Right cardiac atrium (tissue), 5 donors: ENCODE measurements around the gene SOBP. TPM values are rescaled to one million over a fixed set of nuclear protein-coding genes. Genes with fewer than 3 reads are reported as not detected.
"Not testable (repeated sequence)": the region's sequence is repeated elsewhere in the genome, so short reads cannot be mapped to it uniquely, and the experiment has no call there.

Source experiments
- ATAC-seq, 2 donors: fragments of 200-7000 bp; cut with Tn5 transposase; one replicate each; pipeline versions ENCODE4 v1.8.0 to v1.9.1; 2020; ENCODE audit warnings: moderate library complexity in 2 of 2, mild to moderate bottlenecking in 1 of 2
- DNase-seq, 3 donors: peaks; one replicate each; pipeline ENCODE4 v3.0.0-alpha.2; 2020
- H3K27ac ChIP-seq: one replicate; pipeline ENCODE4 v1.5.1; 2013; ENCODE audit warnings: mild to moderate bottlenecking, low read length, control low read depth, moderate library complexity
- H3K27me3 ChIP-seq: one replicate; pipeline ENCODE4 v1.6.1; 2013; ENCODE audit not compliant: control insufficient read depth, insufficient read depth
- H3K4me1 ChIP-seq: one replicate; pipeline ENCODE4 v1.6.1; 2013; ENCODE audit warnings: low read length; ENCODE audit not compliant: control insufficient read depth, insufficient read depth
- H3K4me3 ChIP-seq: one replicate; pipeline ENCODE4 v1.5.1; 2013; ENCODE audit warnings: low read length, control low read depth
- H3K9me3 ChIP-seq: one replicate; pipeline ENCODE4 v1.6.1; 2013; ENCODE audit warnings: low read length; ENCODE audit not compliant: control insufficient read depth
- WGBS: extraction: QIAGEN DNeasy Blood & Tissue Kit; methylation state at CpG from one replicate; pipeline ENCODE4 v1.1.7; 2013; 5-methylcytosine and 5-hydroxymethylcytosine counted together
- intact Hi-C, 4 donors: fragments of 100-400 bp; cut with DNase I; formaldehyde crosslinking; loops; one replicate each; pipeline versions ENCODE4 v1.11.0 to v1.14.0; 2022 to 2023
- polyA plus RNA-seq: library from polyadenylated mRNA; stranded (reverse); fragments of 200-250 nt; gene quantifications from one replicate; pipeline ENCODE4 v1.2.3, GENCODE V29; 2013
- total RNA-seq, 4 donors: library from RNA; stranded (reverse); fragmentation: NEBNext Ultra II Directional; extraction: Animal tissue kit (Norgen Biotek cat#: 25700); gene quantifications; one replicate each; pipeline ENCODE4 v1.2.1, GENCODE V29; 2021
- donor health status: healthy with polysubstance abuse.
- donor health status: DM: no; HTN: yes; CAD: no.
- donor health status: DM: no; HTN: no; CAD: no.
- donor health status: DM: no; HTN: yes; CAD: no; lungs with severe emphysema.
- donor health status: DM: yes; HTN: yes; CAD: no.

The SOBP gene
- total and polyA plus RNA-seq, 5 donors, result 10.4 to 20.6 (median 17.7) TPM

- H3K4me1 ChIP-seq, result peaks cover 11% of the 10 kb centered on the region
- intact Hi-C loops, result no loop called here
- no peaks in the 10 kb centered on the region for H3K9me3 ChIP-seq
- no peaks in the 10 kb centered on the region for H3K27me3 ChIP-seq
- no peak overlapping the region for H3K4me3 ChIP-seq
- WGBS, result 65% methylated on average over 1 of the region's 1 CpG
- DNase-seq, result no peak
- no peak for ATAC-seq
- no peak overlapping the region for H3K27ac ChIP-seq
Observed at GRCh38 chr6:107540465-107540857, 50.5 kb downstream of the SOBP start.

GRCh38 chr6:107542192-107542668, 52.3 kb downstream of the SOBP start:
- 47% methylated on average over 6 of the region's 6 CpGs for WGBS
- intact Hi-C loops, result no loop called here
- Histone ChIP-seq H3K4me3 (peak overlapping the region; percentile 11), H3K4me1 (peaks cover 11% of the 10 kb centered on the region), H3K27ac (peak overlapping the region; percentile 32), H3K27me3 (no peaks in the 10 kb centered on the region), H3K9me3 (no peaks in the 10 kb centered on the region)
- DNase-seq (peak; percentile 63 to 74 (median 64)), ATAC-seq (peak; percentile 92 to 93)

GRCh38 chr6:107543088-107543487, 53.2 kb downstream of the SOBP start:
- DNase-seq (peak; percentile 63 to 81 (median 71)), ATAC-seq (peak; percentile 67 to 71)
- H3K27ac ChIP-seq, result peak overlapping the region; percentile 30
- H3K9me3 ChIP-seq, result no peaks in the 10 kb centered on the region
- 51% methylated on average over 2 of the region's 2 CpGs for WGBS
- intact Hi-C loops, result no loop called here
- H3K4me1 ChIP-seq, result peaks cover 11% of the 10 kb centered on the region
- no peaks in the 10 kb centered on the region for H3K27me3 ChIP-seq
- no peak overlapping the region for H3K4me3 ChIP-seq

- Histone ChIP-seq H3K27me3 (no peaks in the 10 kb centered on the region), H3K27ac (peak overlapping the region; percentile 30), H3K4me1 (peaks cover 8% of the 10 kb centered on the region), H3K4me3 (no peak overlapping the region), H3K9me3 (no peaks in the 10 kb centered on the region)
- intact Hi-C loops, result no loop called here
- DNase-seq, result no peak
- ATAC-seq, result peak; percentile 4 to 34
- WGBS, result 61% methylated on average over 2 of the region's 2 CpGs
Observed at GRCh38 chr6:107543567-107543966, 53.6 kb downstream of the SOBP start.

GRCh38 chr6:107545763-107546162, 55.8 kb downstream of the SOBP start:
- no peaks in the 10 kb centered on the region for H3K27me3 ChIP-seq
- H3K4me1 ChIP-seq, result peaks cover 8% of the 10 kb centered on the region
- H3K4me3 ChIP-seq, result no peak overlapping the region
- DNase-seq, result no peak
- no peaks in the 10 kb centered on the region for H3K9me3 ChIP-seq
- WGBS, result 62% methylated on average over 4 of the region's 4 CpGs
- no peak overlapping the region for H3K27ac ChIP-seq
- ATAC-seq, result no peak
- intact Hi-C loops, result no loop called here

- Histone ChIP-seq H3K9me3 (no peaks in the 10 kb centered on the region), H3K4me1 (peaks cover 8% of the 10 kb centered on the region), H3K27me3 (no peaks in the 10 kb centered on the region), H3K27ac (no peak overlapping the region), H3K4me3 (no peak overlapping the region)
- intact Hi-C loops, result no loop called here
- no peak for DNase-seq
- 81% methylated on average over 6 of the region's 6 CpGs for WGBS
- no peak for ATAC-seq
Observed at GRCh38 chr6:107546691-107547450, 57.0 kb downstream of the SOBP start.

GRCh38 chr6:107547451-107547840, 57.5 kb downstream of the SOBP start:
- no peak for DNase-seq
- H3K4me3 ChIP-seq, result no peak overlapping the region
- no peak for ATAC-seq
- H3K27ac ChIP-seq, result no peak overlapping the region
- H3K4me1 ChIP-seq, result peaks cover 8% of the 10 kb centered on the region
- H3K9me3 ChIP-seq, result no peaks in the 10 kb centered on the region
- WGBS, result 91% methylated on average over 2 of the region's 2 CpGs
- intact Hi-C loops, result no loop called here
- no peaks in the 10 kb centered on the region for H3K27me3 ChIP-seq

- intact Hi-C loops, result no loop called here
- no peak overlapping the region for H3K4me3 ChIP-seq
- no peak for ATAC-seq
- DNase-seq, result no peak
- no peak overlapping the region for H3K27ac ChIP-seq
- no peaks in the 10 kb centered on the region for H3K9me3 ChIP-seq
- 91% methylated on average over 10 of the region's 10 CpGs for WGBS
- H3K27me3 ChIP-seq, result no peaks in the 10 kb centered on the region
- no peaks in the 10 kb centered on the region for H3K4me1 ChIP-seq
Observed at GRCh38 chr6:107550241-107550840, 60.4 kb downstream of the SOBP start.

- H3K4me3 ChIP-seq, result no peak overlapping the region
- WGBS, result 72% methylated on average over 4 of the region's 4 CpGs
- no peak for DNase-seq
- H3K27ac ChIP-seq, result no peak overlapping the region
- no peaks in the 10 kb centered on the region for H3K4me1 ChIP-seq
- H3K9me3 ChIP-seq, result no peaks in the 10 kb centered on the region
- no peak for ATAC-seq
- intact Hi-C loops, result no loop called here
- H3K27me3 ChIP-seq, result no peaks in the 10 kb centered on the region
Observed at GRCh38 chr6:107550906-107551305, 61.0 kb downstream of the SOBP start.

GRCh38 chr6:107553121-107553520, 63.2 kb downstream of the SOBP start:
- WGBS, result 94% methylated on average over 6 of the region's 6 CpGs

GRCh38 chr6:107554326-107554725, 64.4 kb downstream of the SOBP start:
- no peak overlapping the region for H3K27ac ChIP-seq
- no peaks in the 10 kb centered on the region for H3K9me3 ChIP-seq
- 94% methylated on average over 2 of the region's 2 CpGs for WGBS
- no peaks in the 10 kb centered on the region for H3K27me3 ChIP-seq
- ATAC-seq (no peak), DNase-seq (no peak)
- intact Hi-C loops, result no loop called here
- no peaks in the 10 kb centered on the region for H3K4me1 ChIP-seq
- no peak overlapping the region for H3K4me3 ChIP-seq

More at GRCh38 chr6:107553121-107553520, 63.2 kb downstream of the SOBP start:
- H3K4me3 ChIP-seq, intact Hi-C loops, H3K4me1 ChIP-seq, ATAC-seq, H3K27me3 ChIP-seq, H3K9me3 ChIP-seq, DNase-seq, H3K27ac ChIP-seq: not testable (repeated sequence)
